Aorta (tissue), 5 donors: ENCODE results near the gene RPL28. TPM values are rescaled to one million over a fixed set of nuclear protein-coding genes. Genes with fewer than 3 reads are reported as not detected.

Source experiments
- ATAC-seq: fragments of 200-7000 bp; cut with Tn5 transposase; one replicate; pipeline ENCODE4 v1.9.1; 2022; ENCODE audit warnings: moderate library complexity; ENCODE audit not compliant: low FRiP score
- DNase-seq, 2 donors: peaks; one replicate each; pipeline ENCODE4 v3.0.0-alpha.2; 2020
- H3K27ac ChIP-seq, 2 donors: one replicate each; pipeline ENCODE4 v1.5.1; 2013; ENCODE audit warnings: low read length in 2 of 2, mild to moderate bottlenecking in 2 of 2, moderate library complexity in 2 of 2, control low read depth in 1 of 2, inconsistent platforms in 1 of 2, low read depth in 1 of 2
- H3K27me3 ChIP-seq, 2 donors: one replicate each; pipeline ENCODE4 v1.6.1; 2013; ENCODE audit warnings: control low read depth in 1 of 2, low read length in 1 of 2, mild to moderate bottlenecking in 1 of 2, moderate library complexity in 1 of 2; ENCODE audit not compliant: insufficient read depth in 2 of 2, control insufficient read depth in 1 of 2
- H3K36me3 ChIP-seq, 2 donors: one replicate each; pipeline ENCODE4 v1.6.1; 2013; ENCODE audit warnings: control low read depth in 1 of 2, low read length in 1 of 2, mild to moderate bottlenecking in 1 of 2; ENCODE audit not compliant: insufficient read depth in 2 of 2, control insufficient read depth in 1 of 2
- H3K4me1 ChIP-seq, 2 donors: one replicate each; pipeline ENCODE4 v1.6.1; 2013; ENCODE audit warnings: low read length in 2 of 2, control low read depth in 1 of 2, mild to moderate bottlenecking in 1 of 2, moderate library complexity in 1 of 2; ENCODE audit not compliant: insufficient read depth in 2 of 2, control insufficient read depth in 1 of 2
- H3K4me3 ChIP-seq, 2 donors: one replicate each; pipeline ENCODE4 v1.5.1; 2013; ENCODE audit warnings: low read length in 2 of 2, control low read depth in 1 of 2, mild to moderate bottlenecking in 1 of 2
- H3K9me3 ChIP-seq: one replicate; pipeline ENCODE4 v1.6.1; 2013; ENCODE audit warnings: mild to moderate bottlenecking, low read length; ENCODE audit not compliant: control insufficient read depth
- WGBS, 2 donors: extraction: QIAGEN DNeasy Blood & Tissue Kit; methylation state at CpG; one replicate each; pipeline ENCODE4 v1.1.7; 2013; 5-methylcytosine and 5-hydroxymethylcytosine counted together
- intact Hi-C, 2 donors: fragments of 100-400 bp; cut with DNase I; formaldehyde crosslinking; loops; one replicate each; pipeline versions ENCODE4 v1.14.2 to v1.15.0; 2022
- polyA plus RNA-seq, 2 donors: library from polyadenylated mRNA; stranded (reverse); fragments of 200-250 nt; gene quantifications; one replicate each; pipeline ENCODE4 v1.2.3, GENCODE V29; 2013
- total RNA-seq, 2 donors: library from RNA; stranded (reverse); fragmentation: NEBNext Ultra II Directional; extraction: Animal tissue kit (Norgen Biotek cat#: 25700); gene quantifications; one replicate each; pipeline ENCODE4 v1.2.1, GENCODE V29; 2021
- donor health status: healthy with polysubstance abuse.
- donor health status: Bipolar disorder and iron deficiency.
- donor health status: DM: no; HTN: no; CAD: no.
- donor health status: DM: no; HTN: no; CAD: no.
- donor health status: DM: yes; HTN: yes; CAD: no.

Gene RPL28
- total and polyA plus RNA-seq, 4 donors: 841 to 1,335 (median 1,160) TPM

DNA sequence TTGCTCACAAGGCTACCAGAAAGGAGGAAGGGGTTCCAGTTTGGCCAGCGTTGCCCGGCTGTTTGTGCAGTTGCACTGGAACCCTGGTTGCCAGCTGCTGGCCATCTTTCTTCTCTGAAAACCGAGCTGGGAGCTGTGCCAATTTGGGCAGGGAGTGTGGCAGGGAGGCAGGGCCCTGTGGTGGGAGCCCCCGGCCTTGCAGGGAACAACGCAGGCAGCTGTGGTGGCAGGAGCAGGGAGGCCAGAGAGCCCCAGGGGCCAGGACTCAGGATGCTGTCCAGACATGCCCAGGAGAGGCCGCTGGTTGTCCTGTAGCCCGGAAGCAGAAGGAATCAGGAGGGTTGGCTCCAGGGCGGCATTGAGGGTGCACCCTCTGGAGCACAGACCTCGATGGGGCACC is 41.3 kb upstream of the RPL28 start:
- Histone ChIP-seq H3K27me3 (no peaks in the 10 kb centered on the region), H3K9me3 (no peaks in the 10 kb centered on the region), H3K4me1 (no peaks in the 10 kb centered on the region), H3K4me3 (no peak overlapping the region), H3K27ac (no peak overlapping the region), H3K36me3 (no peaks in the 10 kb centered on the region)
- DNase-seq (no peak), ATAC-seq (no peak)
- 70 to 76% methylated on average over 8 to 9 of the region's 9 CpGs for WGBS, 2 donors
- intact Hi-C loops: loop anchor here in 1 of 2 donors (5.0 kb wide), 1 partner anchor 38 kb away; the partner anchor contains the start of gene TMEM238

DNA sequence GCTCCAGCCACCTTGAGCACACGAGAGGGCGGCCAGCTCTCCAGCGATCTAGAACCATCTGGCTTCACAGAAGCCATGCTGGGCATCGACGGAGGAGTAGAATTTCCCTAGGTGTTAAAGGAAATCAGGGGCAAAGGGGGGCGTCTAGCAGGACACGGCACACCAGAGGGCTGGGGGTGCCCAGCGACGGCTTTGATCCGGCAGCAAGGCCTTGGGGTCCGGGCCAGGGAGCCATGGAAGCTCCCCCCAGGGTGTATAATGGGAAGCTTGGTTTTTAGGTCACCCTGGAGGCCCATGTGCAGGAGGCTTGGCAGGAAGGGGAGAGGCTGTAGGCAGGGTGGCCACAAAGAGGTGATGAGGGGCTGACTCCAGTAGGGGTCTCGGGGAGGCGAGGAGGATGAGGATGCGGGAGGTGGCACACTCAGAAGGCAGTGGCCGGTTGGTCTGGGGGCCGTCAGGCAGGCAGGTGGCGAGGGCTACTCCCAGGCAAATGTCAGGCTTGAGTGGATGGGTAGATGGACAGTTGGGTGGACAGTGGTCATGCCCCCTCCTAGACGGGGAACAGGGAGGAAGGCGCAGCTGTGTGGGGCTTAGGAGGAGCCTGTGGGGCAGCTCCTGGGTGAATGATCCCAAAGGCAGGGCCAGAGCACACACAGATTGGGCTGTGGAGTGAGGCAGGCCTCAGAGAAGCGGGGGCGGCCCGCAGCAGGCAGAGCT is 40.5 kb upstream of the RPL28 start:
- no peaks in the 10 kb centered on the region for H3K27me3 ChIP-seq
- no peaks in the 10 kb centered on the region for H3K9me3 ChIP-seq
- H3K36me3 ChIP-seq: no peaks in the 10 kb centered on the region
- no peak overlapping the region for H3K27ac ChIP-seq
- whole genome bisulfite sequencing, 2 donors: 91% methylated on average over 22 of the region's 22 CpGs
- ATAC-seq (no peak), DNase-seq (no peak)
- intact Hi-C loops: no loop called here
- H3K4me3 ChIP-seq: no peak overlapping the region
- no peaks in the 10 kb centered on the region for H3K4me1 ChIP-seq

DNA sequence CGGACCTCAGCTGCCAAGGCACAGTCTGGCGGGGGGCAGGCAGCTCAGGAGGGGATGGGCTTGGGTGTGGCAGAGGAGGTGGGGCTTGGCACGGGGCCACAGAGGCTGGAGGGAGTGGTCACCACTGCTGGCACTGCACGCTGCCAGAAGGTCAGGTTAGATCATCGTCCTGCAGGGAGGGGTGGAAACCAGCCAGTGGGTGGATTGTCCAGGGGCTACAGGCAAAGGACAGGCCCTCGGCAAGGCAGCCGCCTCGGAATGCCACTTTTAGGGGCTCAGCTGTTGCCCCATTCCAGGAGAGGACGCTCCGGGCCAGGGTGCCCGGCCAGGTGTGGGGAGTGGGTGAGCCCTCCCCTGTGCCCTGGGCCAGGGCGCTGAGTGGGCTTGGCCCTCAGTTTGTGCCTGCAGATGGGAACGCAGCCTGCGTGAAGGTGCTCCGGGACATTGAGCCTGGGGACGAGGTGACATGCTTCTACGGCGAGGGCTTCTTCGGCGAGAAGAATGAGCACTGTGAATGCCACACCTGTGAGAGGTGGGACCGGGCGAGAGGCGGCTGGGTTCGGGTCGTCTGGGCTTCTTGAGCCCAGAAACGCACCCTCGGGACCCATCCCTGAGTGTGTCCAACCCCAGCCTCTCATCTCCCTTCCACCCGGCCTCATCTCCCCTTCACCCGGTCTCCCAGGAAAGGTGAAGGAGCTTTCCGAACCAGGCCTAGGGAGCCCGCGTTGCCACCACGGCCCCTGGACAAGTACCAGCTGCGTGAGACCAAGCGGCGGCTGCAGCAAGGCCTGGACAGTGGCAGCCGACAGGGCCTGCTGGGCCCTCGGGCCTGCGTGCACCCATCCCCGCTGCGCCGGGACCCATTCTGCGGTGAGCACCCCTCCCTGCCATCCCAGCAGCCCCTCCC is 39.7 kb upstream of the RPL28 start:
- ATAC-seq: peak; percentile 5
- peak in 1 of 2 donors; percentile 86 for DNase-seq
- Histone ChIP-seq H3K27me3 (no peaks in the 10 kb centered on the region), H3K4me3 (no peak overlapping the region), H3K36me3 (no peaks in the 10 kb centered on the region), H3K9me3 (no peaks in the 10 kb centered on the region), H3K27ac (no peak overlapping the region), H3K4me1 (no peaks in the 10 kb centered on the region)
- WGBS, 2 donors: 88% methylated on average over 42 to 43 of the region's 43 CpGs
- intact Hi-C loops: no loop called here

DNA sequence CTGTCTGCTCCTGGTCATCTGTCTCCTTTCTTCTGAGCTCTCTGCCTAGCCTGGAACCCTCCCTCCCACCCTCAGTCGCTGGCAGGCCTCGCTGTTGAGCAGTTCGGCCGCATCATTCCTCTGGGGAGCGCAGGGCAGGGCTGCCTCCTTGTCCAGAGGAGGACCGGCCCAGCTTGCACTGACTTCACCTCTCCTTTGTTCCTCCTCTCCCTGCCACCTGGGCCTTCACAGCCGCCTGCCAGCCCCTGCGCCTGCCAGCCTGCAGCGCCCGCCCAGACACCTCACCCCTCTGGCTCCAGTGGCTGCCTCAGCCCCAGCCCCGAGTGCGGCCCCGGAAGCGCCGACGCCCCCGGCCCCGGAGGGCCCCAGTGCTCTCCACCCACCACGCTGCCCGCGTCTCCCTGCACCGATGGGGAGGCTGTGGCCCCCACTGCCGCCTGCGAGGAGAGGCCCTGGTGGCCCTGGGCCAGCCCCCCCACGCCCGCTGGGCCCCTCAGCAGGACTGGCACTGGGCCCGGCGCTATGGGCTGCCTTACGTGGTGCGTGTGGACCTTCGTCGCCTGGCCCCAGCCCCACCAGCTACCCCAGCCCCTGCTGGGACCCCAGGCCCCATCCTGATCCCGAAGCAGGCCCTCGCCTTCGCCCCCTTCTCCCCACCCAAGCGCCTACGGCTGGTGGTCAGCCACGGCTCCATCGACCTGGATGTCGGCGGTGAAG is 38.8 kb upstream of the RPL28 start:
- H3K9me3 ChIP-seq: no peaks in the 10 kb centered on the region
- ATAC-seq (no peak), DNase-seq (no peak)
- no peak overlapping the region for H3K4me3 ChIP-seq
- no peaks in the 10 kb centered on the region for H3K27me3 ChIP-seq
- intact Hi-C loops: no loop called here
- no peaks in the 10 kb centered on the region for H3K4me1 ChIP-seq
- WGBS, 2 donors: 87 to 91% methylated on average over 34 to 41 of the region's 41 CpGs
- no peaks in the 10 kb centered on the region for H3K36me3 ChIP-seq
- H3K27ac ChIP-seq: no peak overlapping the region

DNA sequence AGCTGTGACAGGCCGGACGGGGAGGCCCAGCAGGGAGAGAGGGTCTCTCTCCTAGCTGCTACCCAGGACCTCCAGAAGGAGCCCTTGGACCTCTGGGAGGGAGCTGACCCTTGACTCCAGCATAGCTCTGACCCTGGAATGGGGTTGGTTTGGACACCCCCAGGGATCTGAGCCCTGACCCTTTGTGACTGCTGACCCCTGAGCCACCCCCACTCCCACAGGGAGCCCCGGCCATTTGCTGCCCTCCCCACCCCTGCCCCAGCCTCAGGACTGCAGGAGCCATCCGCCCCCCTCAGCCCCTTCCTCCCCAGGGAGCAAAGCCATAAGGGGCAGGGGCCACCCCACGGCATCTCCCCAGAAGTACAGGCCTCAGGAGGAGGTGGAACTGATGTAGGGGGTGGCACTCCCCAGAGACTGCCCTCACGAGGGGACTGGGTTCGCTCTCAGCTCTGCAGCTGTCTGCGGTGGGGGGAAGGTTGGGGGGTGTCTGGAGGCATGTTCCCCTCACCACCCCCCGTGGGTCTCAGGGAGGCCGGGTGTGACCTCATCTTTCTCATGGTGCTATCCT is 38.2 kb upstream of the RPL28 start:
- 77 to 86% methylated on average over 10 of the region's 10 CpGs for WGBS, 2 donors
- DNase-seq: no peak
- Histone ChIP-seq H3K4me3 (no peak overlapping the region), H3K27me3 (no peaks in the 10 kb centered on the region), H3K27ac (no peak overlapping the region), H3K4me1 (no peaks in the 10 kb centered on the region), H3K36me3 (no peaks in the 10 kb centered on the region), H3K9me3 (no peaks in the 10 kb centered on the region)
- intact Hi-C loops: no loop called here
- ATAC-seq: no peak

DNA sequence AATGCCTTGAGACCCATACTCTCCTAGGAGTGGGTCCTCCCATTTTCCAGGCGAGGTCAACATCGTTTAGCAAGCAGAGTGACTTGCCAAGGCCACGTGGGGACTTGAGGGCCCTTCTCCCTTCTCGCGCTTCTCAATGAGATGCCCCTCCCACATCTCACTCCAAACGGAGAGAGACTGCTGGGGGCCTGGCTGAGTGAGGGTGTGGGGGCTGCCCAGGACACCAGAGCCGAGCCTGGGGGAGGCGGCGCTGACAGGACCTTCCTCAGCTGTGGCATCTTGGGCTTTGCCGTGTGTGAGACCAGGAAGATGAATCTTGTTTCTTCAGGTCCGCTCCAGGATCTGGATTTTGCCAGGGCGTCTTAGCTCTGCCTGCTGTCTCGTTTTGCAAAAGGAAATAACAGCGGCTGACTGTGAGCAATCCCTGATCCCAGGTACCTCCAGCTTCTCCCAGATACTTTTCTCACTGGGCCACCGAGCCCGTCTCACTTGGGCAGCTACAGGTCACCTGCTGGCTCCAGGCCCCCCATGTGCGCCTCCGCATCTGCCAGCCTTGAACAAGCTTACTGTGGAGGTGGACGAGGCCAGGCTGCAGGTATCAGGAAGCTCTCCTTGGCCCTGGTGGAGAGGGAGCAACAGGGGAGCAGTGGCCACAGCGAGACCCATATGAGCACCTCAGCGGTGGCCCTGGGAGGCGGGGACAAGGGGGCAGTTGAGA is 37.3 kb upstream of the RPL28 start:
- Histone ChIP-seq H3K27ac (no peak overlapping the region), H3K9me3 (no peaks in the 10 kb centered on the region), H3K4me3 (no peak overlapping the region), H3K27me3 (no peaks in the 10 kb centered on the region), H3K4me1 (no peaks in the 10 kb centered on the region), H3K36me3 (no peaks in the 10 kb centered on the region)
- intact Hi-C loops: no loop called here
- DNase-seq (no peak), ATAC-seq (no peak)
- whole genome bisulfite sequencing, 2 donors: 70 to 79% methylated on average over 22 of the region's 22 CpGs

DNA sequence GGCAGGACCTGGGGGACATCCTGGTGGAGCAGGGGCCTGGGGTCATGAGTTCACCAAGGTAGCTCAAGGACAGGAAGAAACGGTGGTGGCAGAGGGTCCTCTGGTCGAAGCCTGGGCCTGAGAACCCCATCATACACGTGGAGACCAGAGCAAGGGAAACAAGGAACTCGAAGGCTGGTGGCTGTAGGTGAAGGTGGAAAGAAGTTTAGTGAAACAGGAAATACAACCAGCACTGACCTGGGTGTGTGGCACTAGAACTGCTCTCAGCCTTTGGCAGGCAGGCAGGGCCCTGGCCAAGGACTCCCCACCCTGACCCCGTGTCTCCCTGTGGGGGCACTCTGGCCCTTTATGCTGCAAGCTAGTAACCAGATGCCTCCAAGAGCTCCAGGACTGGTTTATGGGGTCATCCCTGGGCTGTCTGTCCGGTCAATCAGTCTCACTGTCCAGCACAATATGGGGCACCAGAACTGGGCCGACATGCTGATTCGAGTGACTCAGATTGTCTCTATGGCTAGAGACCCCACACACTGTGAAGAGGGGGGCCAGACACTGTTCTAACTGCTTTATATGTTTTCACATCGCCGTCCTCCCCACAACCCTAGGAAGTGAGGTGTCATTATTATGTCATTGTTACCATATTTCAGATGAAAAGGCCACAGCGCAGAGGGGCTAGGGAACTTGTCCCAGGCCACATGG is 35.0 kb upstream of the RPL28 start:
- H3K9me3 ChIP-seq: no peaks in the 10 kb centered on the region
- no peak for ATAC-seq
- intact Hi-C loops: no loop called here
- H3K27ac ChIP-seq: no peak overlapping the region
- H3K36me3 ChIP-seq: no peaks in the 10 kb centered on the region
- no peaks in the 10 kb centered on the region for H3K4me1 ChIP-seq
- H3K4me3 ChIP-seq: no peak overlapping the region
- 60 to 66% methylated on average over 11 of the region's 11 CpGs for WGBS, 2 donors
- H3K27me3 ChIP-seq: no peaks in the 10 kb centered on the region
- DNase-seq: no peak
